Stimulated activated CD4-positive, alpha-beta T cell treated with anti-CD3 and anti-CD28 coated beads, Interleukin-4, amount 100 ng/mL, for 1 hour (primary cell): ENCODE data around the gene ISCU.
"Not testable (repeated sequence)": the region's sequence is repeated elsewhere in the genome, so short reads cannot be mapped to it uniquely, and the experiment has no call there.

Experiments used
- DNase-seq: peaks from one replicate; pipeline ENCODE4 v3.0.0-alpha.2; 2020

The ISCU gene

DNA sequence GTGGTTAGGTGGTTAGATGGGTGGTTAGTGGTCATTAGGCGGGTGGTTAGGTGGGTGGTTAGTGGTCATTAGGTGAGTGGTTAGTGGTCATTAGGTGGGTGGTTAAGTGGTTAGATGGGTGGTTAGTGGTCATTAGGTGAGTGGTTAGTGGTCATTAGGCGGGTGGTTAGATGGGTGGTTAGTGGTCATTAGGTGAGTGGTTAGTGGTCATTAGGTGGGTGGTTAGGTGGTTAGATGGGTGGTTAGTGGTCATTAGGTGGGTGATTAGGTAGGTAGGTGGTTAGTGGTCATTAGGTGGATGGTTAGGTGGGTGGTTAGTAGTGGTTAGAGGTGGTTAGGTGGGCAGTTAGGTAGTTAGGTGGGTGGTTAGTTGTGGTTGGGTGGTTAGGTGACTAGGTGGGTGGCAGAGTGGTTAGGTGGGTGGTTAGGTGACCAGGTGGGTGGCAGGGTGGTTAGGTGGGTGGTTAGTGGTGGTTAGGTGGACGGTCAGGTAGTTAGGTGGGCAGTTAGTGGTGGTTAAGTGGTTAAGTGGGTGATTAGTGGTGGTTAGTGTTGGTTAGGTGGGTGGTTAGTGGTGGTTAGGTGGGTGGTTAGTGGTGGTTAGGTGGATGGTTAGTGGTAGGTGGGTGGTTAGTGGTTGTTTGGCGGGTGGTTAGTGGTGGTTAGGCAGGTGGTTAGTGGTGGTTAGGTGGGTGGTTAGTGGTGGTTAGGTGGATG, 43.5 kb downstream of the ISCU start:
- DNase-seq, result no peak

DNA sequence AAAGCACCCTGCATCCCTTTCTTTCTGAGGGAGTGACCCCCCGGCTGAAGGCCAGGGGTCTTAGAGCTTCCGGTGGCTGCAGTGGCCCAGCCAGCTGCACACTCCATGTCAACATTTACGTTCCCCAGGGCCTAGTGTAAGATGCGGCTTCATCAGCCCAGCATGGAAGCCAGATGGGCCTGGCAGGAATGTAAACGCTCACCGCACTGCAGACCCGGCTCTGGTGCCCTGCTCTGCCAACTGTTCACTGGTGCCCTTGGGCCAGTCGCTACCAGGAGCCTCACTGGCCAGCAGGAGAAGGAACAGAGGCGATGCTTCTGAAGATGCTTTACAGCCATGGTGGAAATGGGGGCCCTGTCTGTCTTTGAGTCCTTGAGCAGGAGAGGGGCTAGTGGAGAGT, 44.1 kb downstream of the ISCU start:
- no peak for DNase-seq

DNA sequence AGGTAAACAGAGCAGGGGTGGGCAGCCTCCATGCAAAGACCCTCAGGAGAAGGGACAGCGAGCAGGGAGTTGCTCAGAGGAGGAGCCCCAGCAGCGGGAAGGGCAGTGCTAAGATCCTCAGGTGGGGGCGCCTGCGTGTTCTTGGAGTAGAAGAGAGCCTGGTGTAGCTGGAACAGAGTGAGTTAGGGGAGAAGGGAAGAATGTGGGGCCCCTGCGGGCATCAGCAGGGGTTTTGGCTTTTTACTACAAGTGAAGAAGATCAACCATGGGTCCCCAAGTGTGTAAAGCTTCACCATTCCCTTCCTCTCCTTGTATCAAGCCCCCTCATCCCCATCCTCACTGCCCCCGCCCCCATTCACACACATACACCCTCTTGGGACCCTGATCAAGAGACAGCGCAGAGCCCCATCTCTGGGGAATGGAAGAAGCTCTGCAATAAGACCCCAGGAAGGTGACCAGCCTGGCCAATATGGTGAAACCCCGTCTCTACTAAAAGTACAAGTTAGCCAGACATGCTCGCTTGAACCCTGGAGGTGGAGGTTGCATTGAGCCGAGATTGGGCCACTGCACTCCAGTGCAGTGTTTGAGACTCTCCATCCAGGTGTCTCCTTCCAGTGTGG, 45.7 kb downstream of the ISCU start:
- no peak for DNase-seq

DNA sequence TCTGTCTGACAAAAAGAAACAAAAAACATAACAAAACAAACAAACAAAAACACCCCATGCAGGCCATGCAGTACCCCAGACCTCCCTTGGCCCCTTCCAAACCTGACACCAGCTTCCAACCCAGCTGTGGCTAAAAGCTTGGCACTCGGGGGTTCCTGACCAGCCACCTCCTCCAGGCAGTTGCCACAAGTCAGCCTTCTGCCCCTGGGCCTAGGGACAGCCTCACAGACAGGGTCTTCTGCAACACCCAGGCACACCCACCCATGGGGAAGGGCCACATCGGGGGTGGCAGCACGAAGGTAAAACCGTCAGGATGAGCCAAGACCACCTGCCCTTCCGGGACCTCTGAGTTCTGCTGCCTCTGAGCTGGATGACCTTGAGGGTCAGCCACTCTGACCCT, 46.2 kb downstream of the ISCU start:
- DNase-seq, result no peak

DNA sequence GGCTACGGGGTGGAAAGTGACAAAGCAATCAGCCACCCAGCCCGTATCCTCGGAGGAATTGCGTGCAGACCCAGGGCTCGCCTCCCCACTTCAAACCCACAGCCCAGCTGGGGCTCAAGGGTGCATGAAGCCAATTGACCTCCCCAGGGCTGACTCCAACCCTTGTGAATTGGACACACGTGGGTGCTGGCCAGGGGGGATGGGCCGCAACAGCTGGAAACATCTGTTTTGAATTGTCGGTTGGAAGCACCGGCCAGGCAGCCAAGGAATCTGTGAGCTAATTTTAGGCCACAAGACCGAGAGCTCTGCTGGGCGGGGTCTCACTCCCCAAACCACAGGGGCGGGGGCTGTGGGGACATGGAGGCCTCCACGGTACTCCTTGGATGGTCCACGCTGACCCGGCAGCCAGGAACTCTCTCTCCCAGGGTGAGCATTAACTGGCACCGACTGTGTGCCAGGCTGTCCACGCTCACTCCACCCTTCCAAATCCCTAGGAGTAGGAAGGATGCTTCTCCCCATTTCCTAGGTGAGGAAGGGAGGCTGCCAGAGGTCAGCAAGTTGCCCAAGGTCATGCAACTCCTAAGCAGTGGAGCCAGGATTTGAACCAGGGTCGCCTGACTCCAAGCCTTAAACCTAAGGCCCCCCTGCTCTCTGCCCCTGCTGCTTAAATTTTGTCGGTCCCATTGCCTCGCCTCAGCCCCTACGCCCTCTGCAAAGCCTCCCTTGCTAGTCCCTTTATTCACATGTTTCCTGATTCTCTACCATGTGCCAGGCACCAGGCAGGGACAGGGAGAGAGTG, 47.3 kb downstream of the ISCU start:
- DNase-seq, result no peak

DNA sequence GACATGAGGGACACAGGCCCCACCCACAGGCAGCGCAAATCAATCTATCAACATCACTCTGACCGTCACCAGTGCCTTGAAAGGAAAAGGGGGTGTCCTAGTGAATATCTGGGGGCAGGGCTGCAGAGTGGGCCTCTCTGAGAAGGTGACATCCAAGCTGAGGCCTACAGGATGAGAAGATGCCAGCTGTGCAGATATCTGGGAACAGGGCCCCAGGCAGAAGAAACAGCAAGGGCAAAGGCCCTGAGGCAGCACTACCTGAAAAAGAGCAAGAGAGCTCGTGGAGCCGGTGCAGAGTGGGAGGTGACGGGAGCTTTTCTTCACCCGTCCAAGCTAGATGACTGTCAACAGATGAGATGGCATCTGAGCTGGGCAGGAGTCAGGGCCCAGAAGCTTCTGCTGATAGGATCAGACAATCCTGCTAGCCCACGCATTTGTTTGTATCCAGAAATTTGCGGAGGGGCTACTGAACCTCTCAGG, 48.0 kb downstream of the ISCU start:
- DNase-seq, result no peak

DNA sequence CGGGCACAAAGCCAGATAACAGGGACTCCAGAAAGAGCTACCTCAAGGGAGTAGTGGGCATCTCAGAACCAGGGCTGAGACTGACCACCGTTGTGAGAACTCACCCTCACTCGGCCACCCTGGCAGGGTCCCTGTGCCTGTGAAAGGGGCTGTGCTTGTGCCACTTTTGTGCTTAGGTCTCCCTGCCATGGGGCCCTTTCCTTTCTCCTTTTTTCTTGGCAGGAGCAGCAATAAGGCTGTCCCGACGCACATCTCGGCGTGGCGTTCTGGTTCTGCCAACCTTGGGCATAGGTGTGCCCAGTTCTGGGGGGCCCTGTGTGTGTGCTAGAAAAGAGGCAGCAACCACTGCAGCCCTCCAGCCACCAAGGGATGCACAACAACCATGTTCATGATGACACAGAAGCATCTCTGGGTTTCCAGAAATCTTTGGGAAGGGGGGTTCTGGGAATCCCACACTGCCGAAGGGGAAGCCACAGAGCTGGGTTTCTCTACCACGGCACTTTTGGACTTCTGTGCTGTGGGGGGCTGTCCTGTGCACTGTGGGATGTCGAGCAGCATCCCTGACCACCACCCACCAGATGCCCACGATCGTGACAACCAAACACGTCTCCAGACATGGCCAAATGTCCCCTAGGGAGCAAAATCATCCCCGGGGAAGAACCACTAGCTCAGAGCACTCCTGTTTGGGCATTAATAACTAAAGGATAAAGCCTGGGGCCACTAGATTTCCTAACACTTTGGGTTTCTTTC, 48.6 kb downstream of the ISCU start:
- no peak for DNase-seq

DNA sequence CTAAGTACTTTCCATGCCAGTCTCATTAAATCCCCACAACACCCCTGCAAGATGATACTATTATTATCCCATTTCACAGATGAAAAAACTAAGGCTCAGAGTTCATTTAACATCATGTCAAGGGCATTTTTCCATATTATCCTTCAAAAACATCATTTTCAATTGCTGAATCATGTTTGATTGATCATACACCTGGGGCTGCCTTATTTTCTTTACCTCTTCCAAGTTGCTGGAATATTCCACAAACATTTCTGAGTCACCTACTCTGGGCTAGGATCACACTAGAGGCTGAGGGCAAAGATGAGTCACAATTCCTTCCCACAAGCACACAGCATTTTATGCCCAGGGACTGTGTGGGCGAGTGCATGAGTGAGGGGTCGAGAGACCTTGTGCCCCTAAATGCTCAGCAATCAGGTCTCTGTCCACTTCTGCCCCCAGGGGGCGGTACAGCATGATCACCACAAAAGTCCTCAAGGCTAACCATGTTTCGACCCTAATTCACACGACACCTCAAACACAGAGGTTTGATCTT, 49.6 kb downstream of the ISCU start:
- peak; percentile 58 for DNase-seq

DNA sequence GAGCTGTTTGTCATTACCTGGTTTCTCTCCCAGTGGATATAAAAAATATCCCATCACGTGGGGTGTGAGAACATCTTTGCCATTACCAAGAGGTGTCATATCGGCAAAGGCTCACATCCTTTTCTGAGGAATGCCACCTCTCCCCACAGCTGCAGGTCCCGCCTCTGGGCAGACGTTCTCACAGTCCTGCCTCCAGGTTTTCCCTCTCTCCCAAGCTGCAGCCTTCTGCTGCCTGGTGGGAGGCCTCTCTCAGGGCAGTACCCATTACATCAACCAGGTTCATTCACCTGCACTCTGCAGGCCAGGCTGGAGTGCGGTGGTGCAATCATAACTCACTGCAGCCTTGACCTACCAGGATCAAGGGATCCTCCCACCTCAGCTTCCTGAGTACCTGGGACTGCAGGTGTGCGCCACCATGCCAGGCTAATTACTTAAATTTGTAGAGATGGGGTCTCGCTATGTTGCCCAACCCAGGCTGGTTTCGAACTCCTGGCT, 50.4 kb downstream of the ISCU start:
- no peak for DNase-seq

DNA sequence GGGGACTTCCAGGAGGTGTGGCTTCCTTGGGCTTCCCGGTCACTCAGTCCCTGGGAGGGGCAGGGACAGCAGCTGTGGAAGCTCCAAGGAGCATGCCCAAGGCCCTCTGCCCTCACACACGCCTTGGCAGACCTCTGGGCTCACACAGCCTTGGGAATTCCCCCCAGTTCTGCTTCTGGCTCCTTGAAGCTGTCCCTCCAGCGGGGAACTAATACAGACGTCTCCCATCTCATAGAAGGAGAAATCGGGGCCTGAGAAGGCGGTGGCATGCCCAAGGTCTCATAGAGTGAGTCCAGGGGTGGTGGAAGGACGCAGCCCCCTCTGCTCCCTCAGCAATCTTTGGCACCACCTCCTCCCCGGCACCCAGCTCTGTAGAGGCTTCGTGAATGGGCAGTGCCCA, 51.2 kb downstream of the ISCU start:
- DNase-seq, result no peak

DNA sequence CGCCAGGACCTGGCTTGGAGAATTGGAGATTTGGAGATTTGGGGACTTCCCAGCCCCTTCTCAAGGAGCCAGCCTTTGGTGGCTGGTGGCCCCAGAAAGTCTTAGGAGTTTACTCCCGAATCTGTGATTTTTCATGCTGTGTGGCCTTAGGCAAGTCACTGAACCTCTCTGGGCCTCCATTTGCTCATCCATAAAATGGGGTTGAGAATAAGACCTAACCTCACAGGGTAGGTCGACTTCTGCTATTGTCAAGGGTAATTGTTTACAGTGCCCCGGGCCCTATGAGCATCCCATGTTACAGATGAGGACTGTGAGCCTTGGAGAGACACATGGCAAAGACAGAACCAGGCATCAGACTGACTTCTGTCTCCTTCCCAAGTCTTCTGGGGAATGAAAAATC, 51.6 kb downstream of the ISCU start:
- no peak for DNase-seq

DNA sequence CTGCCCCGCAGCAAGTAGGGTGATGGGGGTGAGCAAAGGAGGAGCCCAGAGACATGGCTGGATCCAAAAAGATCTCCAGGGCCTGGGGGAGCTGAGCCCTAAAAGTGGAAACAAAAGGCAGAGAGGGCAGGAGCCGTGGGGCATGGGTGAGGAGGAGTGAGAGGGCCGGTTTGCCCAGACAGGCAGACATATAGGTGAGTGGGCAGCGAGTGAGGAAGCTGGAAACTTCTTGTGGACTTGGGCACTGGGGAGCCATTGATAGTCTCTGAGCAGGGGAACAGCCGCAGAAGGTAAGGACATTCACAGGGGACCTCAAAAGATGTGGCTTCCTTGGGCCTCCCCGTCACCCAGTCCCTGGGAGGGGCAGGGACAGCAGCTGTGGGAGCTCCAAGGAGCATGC, 52.2 kb downstream of the ISCU start:
- DNase-seq, result no peak

DNA sequence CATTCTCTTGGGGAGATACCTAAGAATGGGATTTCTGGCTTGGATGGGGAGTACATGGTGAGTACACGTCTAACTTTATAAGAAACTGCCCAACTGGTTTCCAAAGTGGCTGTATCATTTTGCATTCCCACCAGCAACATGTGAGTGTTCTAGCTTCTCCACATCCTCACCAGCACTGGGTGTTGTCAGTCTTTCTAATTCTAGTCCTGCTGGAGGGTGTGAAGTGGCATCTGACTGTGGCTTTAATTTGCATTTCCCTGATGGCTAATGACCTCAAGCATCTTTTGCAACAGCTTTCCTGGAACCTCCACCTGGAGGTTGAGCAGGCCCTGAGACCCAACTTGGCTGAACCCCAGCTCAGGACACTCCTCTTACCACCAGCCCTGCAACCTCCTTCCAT, 53.5 kb downstream of the ISCU start:
- DNase-seq, result no peak

DNA sequence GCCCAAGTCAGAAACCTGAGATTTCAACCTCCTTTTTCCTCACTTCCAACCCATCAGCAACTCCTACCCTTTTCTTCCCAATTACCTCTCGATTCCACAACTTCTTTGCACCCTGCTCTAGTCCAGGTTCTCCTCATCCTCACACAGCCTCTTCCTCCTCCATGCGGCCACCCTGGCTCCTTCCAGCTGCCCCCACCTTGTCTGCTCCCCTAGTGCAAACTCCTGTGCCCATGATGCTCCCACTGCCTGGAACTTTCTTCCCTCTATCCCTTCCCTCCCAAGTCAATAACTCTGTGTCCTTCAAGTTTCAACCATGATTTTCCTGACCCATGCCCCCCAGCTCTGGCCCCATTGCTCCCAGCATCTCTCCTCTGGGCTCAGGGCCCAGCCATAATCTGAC, 54.0 kb downstream of the ISCU start:
- DNase-seq, result no peak

DNA sequence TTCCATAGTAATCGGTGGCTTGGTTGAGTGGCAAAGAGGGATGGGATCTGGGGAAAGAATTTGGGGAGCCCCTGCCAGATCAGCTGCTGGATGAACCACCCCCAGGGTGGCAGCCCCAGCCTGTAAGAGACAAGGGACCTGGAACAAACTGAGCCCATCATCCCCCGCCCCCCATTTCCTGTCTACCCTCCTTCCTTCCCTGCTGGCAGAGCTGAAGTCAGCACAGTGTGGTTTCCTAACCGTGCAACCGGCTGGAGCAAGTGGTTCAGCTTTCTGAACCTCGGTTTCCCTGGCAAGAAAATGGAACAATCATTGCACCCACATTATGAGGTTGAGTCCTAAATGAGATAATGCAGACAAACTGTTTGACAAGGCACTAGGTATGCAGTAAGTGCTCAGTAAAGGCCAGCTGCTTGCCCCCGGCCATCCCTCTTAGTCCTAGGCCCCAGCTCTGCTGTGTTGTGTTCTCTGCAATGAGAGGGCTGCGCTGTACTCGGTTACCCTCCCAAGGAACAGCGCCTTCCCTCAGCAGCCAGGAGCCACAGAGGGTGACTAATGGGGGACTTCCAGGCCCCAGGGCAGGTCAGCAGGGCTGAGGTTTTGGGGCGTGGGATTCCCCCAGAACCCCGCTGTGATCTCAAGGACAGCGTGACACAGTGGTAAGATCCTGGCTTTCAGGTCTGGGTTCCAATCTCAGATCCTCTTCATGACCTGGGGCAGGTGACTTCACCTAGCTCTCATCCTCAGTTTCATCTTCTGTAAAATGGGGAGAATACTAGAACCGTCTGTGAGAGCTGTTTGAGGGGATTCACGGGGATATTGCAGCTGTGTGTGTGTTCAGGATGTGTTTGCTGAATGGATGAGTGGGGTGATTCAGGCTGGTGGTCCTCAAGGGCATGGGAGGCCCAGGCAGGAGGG, 54.8 kb downstream of the ISCU start:
- peak; percentile 75 for DNase-seq

DNA sequence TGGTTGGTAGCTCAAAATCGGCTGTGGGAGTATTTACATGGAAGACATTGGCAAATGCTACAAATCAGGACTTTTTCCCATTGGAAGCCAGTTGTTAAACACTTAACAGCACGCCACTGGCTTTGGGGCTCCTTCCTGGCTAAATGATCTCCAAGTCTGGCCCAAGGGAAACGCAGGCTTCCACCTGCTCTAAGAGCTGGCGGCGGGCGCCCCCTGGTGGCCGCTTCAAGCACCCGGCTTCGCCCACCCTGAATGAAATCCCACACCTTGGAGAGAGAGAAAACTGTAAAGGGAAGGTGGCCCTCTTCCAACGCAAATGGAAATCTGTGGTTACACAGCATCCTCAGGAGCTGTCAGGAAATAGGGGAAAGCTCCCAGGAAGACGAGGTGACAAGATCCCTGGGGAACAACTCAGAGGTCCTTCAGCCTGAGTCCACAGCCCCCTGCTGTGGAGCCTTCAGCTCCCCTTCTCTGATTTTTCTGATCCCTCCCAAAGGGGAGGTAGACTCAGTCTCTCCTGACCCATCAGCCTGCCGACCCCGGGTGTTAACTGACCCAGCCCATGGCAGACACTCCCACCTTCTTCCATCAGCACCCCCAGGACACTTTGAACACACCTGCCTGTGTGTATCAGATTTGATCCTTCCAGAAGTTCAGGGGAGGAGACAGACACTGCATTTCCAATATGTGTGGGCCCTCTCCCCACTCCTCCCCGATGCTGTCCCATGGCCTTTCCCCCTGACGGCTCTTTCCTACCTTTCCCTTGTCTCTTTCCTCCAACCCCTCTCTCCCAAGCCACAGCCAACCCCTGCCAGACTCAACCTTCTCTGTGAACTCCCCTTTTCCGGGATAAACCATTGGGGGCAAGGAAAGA, 55.9 kb downstream of the ISCU start:
- peak; percentile 79 for DNase-seq

DNA sequence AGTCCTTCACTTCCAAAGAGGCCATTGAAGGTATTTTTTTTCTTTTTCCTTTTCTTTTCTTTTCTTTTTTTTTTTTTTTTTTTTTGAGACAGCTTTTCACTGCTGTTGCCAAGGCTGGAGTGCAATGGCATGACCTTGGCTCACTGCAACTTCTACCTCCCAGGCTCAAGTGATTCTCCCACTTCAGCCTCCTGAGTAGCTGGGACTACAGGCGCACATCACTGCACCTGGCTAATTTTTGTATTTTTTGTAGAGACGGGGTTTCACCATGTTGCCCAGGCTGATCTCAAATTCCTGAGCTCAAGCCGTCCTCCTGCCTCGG, 56.5 kb downstream of the ISCU start:
- not testable (repeated sequence) for DNase-seq
